Bone marrow (tissue), 2 donors: ENCODE results near the gene LRRC3.
"Not testable (repeated sequence)": the region's sequence is repeated elsewhere in the genome, so short reads cannot be mapped to it uniquely, and the experiment has no call there.

Experiments
- DNase-seq, 2 donors: peaks; one replicate each; lab custom pipeline; 2025; lab: John Stamatoyannopoulos, UW

LRRC3 gene

DNA sequence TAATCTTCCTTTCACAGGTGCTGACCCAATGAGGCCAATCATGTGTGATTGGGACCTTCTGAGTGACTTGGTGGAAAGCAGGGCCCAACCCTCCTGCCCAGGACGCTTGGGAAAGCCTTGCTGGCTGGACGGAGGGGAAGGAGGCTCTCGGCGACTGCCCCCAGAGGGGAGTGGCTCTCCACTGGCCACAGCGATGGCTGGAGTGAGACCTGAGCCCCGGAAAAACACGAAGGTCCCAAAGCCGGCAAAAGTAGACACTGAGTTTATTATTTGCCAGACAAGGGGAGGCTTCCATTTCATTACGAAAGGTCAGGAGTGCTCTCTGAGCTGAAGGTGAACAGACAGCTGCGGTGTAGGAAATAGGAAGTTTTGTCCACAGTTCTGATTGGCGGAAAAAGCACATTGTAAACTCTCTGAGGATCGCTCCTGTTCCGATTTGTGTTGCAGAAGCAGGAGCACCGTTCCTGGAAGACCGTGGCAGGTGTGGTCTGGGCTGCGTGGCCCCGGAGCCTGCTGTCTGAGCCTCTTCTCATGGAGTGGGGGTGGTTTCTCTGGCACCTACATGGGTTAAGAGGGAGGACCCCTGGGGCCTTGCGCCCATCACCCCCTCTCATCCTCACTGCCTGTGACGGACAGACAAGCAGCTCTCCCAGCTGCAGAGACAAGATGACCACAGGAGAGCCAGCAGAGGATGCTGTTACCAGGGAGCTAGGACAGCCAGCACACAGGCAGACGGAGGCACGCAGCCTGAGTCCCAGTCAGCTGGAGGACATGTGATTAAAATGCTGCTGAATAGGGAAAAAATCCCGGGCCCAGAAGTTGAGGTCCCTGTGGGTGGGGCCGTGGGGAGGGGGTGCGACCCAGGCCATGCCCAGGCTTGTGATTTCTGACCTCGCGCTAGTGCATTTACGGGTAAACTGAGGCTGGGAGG, 43.2 kb downstream of the LRRC3 start:
- no peak for DNase-seq

DNA sequence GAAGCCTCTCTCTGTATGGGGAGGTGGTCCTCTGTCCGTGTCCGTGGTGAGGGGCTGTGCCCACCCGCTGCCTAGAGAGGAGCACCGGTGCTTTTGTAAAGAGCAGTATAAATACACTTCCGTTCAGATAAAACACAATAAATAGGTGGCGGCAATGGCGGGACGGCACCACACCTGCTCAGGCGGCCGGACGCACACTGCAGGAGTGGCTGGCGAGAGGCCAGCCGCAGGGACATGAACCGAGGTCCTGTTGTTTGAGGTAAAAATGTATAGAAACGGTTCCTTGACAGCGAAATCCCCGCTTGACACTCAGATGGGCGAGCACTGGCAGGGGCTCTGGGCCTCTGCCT, 43.9 kb downstream of the LRRC3 start:
- no peak for DNase-seq

DNA sequence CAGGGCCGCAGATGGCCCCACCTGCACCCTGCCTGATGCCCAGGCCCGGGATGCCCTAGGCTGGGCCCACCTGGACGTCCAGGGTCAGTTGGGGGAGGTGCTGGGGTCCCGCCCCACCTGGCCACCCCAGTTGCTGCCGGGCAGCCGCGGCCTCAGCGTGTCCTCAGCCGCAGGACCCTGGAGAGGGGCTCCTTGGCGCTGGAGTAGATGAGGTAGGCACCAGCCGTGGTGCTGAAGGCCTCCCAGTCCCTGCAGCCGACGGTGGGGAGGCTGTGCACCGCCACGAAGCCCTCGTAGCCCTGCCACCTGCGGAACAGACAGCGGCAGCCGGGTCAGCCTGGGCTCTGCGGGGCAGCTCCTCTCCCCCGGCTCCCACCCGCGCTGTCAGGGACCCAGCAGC, 44.3 kb downstream of the LRRC3 start:
- DNase-seq: no peak

DNA sequence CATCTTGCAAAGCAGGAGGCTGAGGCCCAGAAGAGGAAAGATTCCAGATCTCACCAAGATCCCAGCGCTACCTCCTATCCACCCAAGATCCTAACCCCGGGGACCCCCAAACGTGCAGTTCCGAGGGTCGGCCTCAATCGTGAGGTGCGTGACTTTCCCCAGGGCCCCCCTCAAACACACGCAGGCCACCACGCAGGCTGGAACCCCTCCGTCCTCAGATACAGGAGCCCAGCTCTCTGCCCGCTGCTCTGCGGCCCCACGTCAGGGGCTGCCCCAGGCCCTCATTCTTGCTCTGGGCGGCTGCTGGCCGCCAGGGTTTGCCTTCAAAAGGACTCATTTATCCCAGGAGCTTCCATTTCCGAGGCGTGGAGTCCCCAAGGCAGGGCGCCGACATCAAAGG, 44.8 kb downstream of the LRRC3 start:
- no peak for DNase-seq

DNA sequence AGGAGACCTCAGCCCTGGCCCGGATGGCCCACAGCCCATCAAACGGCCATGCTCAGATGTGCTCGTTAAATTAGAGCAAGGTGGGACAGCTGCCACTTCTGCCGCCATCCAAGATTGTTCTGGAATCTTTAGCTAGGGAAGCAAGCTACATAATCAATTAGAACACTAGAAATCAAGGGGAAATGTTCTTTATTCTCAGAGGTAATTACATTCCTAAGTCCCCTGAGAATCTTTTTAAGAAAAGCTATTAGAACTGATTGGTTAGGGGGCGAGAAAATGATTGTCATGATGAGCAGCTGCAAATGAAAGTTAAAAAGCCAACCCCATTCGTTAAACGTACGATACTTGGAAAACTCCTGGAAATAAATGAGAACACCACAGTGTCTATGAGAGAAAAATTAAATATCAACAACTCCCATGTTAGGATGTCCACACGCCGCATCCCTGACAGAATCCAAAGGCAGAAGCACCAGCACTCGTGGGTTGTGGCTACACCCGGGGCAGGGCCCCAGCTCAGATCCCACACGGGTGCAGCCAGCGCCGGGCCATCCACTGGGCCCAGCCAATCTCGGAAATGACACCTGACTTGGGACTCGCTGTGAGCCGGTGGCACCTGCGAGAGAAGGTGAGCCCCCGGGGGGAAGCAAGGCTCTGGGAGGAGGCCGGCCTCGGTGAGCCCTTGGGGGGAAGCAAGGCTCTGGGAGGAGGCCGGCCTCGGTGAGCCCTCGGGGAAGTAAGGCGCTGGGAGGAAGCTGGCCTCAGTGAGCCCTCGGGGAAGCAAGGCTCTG, 47.1 kb downstream of the LRRC3 start:
- DNase-seq: no peak

DNA sequence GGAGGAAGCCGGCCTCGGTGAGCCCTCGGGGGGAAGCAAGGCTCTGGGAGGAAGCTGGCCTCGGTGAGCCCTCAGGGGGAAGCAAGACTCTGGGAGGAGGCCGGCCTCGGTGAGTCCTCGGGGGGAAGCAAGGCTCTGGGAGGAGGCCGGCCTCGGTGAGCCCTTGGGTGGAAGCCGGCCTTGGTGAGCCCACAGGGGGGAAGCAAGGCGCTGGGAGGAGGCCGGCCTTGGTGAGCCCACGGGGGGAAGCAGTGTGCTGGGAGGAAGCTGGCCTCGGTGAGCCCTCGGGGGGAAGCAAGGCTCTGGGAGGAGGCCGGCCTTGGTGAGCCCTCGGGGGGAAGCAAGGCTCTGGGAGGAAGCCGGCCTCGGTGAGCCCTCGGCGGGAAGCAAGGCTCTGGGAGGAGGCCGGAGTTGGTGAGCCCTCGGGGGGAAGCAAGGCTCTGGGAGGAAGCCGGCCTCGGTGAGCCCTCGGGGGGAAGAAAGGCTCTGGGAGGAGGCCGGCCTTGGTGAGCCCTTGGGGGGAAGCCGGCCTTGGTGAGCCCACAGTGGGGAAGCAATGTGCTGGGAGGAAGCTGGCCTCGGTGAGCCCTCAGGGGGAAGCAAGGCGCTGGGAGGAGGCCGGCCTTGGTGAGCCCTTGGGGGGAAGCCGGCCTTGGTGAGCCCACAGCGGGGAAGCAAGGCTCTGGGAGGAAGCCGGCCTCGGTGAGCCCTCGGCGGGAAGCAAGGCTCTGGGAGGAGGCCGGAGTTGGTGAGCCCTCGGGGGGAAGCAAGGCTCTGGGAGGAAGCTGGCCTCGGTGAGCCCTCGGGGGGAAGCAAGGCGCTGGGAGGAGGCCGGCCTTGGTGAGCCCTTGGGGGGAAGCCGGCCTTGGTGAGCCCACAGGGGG, 47.9 kb downstream of the LRRC3 start:
- DNase-seq: not testable (repeated sequence)

DNA sequence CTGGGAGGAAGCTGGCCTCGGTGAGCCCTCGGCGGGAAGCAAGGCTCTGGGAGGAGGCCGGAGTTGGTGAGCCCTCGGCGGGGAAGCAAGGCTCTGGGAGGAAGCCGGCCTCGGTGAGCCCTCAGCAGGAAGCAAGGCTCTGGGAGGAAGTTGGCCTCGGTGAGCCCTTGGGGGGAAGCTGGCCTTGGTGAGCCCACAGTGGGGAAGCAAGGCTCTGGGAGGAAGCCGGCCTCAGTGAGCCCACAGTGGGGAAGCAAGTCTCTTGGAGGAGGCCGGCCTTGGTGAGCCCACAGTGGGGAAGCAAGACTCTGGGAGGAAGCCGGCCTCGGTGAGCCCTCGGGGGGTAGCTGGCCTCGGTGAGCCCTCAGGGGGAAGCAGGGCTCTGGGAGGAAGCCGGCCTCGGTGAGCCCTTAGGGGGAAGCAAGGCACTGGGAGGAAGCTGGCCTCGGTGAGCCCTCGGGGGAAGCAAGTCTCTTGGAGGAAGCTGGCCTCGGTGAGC, 48.6 kb downstream of the LRRC3 start:
- no peak for DNase-seq

DNA sequence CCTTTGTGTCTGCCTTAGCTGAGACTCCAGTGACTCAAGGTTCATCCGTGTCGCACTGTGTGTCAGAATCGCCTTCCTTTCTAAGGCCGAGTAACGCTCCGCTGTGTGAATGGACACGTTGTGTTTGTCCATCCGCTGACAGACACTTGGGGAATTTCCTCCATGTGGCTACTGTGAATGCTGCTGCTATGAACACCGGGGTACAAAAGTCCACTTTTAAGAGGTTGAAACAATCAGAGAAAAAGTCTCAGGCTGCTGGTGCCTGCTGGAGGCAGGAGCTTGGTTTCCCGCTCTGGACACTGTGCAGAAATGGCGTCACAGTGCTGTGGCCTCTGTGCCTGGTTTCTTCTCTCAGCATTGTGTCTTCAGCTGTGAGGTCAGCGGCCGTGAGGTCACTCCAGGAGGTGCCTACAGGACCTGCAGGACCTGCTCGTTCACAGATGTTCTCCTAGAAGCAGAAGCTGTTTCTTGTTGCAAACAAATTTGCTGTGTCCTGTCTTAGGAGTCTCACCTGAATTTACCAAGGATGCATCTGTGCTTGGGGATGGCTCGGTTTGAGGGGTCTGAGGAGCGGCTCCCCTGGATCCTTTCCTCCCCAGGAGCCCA, 50.5 kb downstream of the LRRC3 start:
- no peak for DNase-seq

DNA sequence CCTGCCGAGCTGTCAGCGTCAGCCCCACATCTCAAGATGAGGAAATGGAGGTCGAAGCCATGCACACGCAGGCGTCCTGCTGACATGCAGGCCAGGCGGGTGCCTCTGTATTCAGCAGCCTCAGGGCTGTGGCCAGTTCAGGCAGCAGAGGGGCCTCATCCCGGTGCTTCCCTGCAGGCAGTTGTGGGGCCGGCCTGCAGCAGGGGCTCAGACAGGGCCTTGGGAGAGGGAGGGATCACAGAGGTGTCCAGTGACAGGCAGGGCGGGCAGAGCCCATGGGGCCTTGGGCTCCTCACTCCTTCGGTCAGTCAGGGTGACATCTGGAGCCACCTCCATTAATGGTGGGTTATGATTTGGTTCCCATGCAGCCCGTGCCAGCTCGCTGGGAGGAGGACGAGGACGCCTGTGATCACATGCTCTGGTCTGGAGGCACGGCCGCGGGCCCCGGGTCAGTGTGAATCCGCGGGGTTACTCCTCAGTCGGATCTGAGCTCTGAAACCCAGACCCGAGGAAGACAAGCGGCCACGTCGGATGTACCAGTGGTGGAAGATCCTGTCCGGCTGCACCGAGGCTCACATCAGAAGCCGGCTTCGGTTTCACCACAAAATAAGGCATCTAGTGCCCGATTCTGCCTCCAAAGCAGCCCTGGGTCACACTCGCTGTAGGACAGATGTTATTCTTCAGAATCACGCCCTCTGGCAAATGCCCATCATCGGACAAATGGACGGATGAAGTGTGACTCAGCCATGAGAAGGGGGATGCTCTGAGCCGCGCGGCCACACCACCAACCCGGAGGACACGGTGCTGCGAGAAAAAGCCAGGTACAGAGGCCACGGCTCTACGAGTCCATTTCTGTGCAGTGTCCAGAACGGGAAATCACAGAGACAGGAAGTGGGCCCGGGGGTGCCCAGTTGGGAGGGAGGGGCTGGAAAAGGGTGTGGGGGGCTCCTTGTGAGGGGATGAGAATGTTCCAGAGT, 51.3 kb downstream of the LRRC3 start:
- no peak for DNase-seq

DNA sequence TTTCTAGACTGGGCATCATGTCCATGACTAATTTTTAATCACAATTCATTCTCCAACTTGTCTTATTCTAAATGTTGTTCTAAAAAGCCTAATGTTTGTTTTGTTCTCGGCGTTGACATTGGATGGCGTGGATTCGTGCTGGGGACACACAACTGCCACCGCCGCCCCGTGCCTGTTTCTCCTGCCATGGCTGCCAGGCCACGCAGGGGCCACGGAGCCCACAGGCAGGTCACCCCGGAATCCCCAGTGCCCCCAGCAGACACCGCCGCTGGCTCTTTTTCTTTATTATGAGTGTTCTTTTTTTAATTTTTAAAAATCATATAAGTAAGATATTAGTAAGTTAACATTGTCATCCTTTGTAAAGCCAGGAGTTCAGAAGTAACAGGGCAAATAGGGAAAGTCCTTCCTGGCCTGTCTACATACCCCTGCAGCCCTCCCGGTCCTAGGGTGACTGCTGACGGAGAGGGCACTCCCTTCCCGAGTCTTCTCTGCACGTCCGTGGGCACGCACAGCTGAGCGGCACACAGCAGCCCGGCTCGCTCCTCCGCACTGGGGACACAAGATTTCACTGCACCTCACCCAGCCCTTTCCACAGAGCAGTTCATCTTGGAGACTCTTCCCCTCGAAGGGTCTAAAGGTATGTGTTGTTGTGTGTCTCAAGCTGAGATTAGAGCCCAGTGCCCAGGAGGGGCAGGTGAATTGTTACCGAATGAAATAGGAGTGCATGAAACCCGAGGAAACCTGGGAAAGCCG, 52.5 kb downstream of the LRRC3 start:
- no peak for DNase-seq

DNA sequence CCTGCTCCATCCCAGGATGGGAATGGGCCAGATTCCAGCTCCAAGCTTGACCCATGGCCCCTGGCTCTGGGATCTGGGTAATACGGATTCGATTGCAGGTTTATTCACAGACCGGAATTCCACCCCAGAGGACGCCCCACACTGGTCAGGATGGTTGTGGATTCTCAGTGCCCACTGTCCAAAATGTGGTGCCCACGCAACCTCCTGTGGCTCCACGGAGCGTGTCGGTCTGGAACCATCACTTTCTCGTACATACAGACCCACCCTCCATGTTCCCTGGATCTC, 53.1 kb downstream of the LRRC3 start:
- DNase-seq: no peak

DNA sequence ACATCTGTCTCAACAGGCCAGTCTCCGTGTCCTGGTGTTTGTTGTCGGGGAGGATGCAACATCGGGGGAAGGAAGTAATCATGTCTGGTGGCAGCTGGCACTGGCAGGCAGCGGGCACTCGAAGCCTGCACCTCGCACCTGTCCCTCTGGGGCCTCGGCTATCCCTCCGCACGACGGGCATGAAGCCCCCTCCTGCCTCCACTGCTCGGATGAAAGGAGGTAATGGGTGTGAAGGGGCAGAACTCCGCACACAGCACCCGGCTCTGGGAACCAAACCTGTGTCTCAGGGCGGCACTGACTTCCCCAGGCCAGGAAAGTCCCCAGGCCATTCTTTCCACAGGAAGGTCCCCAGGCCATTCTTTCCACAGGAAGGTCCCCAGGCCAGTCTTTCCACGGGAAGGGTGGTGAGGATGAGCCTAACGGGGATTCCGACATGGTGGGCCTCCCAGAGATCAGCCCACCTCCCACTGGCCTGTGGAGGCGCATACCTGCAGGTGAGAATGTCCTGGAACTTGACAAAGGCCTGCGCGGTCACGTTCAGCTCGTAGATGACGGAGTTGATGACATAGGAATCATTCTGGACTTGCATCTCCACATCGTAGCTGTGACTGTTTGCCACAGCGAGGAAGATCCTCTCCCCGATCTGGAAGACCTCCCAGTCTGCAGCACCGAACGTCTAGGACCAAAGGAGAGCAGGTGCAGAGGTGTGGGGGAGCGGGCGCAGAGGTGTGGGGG, 53.6 kb downstream of the LRRC3 start:
- no peak for DNase-seq

DNA sequence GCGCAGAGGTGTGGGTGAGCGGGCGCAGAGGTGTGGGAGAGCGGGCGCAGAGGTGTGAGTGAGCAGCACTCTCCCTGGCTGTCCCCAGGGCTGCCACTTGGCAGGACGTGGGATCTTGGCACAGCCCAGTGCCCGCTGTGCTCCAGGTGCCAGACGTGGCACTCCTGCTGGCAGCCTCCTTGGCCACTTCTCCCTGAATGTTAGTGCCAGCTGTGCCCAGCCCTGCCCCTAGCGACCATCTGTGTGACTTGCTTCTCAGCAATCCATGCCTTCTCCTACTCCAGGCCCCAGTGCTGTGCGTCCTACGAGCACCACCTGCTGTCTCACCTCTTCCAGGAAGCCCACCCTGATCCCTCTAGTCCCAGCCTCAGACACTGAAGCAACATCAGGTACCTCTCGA, 54.2 kb downstream of the LRRC3 start:
- DNase-seq: peak in 1 of 2 donors; percentile 36

DNA sequence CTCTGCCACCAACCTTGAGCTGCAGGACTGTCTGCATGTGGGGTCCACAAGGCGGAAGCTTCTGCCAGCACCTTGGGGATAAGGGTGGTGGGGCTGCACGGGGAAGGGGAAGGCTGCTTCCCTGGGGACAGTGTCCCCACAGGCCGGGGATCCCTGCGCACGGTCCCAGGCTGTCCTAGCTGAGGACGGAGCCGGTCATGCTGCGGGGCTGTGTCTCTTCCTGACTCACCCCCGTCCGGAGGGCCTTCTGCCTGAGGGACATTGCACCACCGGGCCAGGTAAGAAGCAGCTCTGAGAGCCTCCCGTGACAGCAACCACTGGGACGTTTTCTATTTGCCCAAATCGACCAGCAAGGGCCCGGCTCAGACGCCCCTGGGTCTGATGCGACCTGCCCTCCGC, 54.8 kb downstream of the LRRC3 start:
- DNase-seq: no peak

DNA sequence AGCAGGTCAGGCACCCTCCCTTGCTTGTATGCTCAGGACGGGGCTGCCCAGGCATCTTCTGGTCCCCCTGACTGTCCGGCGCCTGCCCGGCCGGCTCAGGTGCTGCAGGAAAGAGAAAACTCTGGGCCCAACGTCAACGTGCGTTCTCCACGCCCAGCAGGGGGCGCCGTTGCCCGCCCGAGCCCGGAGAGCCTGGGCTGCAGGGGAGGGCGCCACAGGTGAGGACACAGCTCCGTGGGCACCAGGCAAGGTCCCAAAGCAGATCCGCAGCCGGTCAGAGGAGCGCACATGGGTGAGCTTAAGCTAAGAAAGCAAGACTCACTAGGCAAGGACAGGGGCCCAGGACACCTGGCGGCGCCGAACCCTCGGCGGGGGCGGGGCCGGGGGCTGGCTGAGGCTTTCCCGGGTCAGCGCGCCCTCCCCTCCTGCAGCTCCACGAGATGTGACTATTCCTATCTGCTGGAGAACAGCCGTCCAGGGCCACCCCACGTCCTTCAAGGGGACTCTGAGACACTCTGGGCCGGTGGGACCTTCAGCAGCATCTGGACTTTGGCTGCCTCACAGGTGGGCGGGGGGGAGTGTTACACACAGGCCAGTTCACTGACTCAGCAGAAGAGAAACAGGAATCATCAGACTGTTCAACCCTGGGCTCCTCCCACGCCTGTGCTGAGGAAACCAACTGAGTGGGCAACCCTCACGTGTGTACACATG, 55.4 kb downstream of the LRRC3 start:
- peak; percentile 6 to 54 for DNase-seq

DNA sequence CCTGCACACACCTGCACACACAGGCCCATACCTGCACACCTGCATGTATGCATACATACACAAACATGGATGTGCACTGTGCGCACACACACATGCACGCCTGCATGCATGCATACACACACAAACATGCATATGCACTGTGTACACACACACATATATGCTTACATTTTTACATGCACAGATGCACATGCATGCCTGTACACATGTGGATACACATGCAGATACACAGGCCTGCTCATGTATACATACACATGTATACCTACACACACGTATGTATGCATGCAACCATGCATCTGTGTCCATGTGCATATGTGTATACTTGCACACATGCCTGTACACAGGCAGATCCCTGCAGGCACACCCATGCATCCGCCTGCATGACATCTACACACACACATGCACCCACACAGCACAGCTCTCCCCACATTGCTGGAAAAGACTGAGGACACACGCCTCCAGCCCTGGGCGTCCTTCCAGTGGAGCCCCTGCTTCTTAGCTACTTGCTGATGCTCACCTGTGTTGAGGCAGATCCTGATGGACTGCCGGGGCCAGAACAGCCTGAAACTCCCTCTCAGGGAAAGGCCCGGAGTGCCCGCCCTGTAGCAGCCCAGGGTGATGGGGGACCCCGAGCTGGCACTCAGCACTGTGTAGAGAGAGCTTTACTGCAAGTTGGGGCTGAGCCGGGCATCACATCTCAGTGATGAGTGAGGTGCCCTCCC, 56.1 kb downstream of the LRRC3 start:
- no peak for DNase-seq
